A549 (cell line): ENCODE results near the gene MIB2. TPM values are rescaled to one million over a fixed set of nuclear protein-coding genes. Genes with fewer than 3 reads are reported as not detected.

ENCODE experiments used
- ATAC-seq, 2 experiments: fragments of 200-7000 bp in 1 of 2; fragments of >200 bp in 1 of 2; cut with Nextera tagmentation in 1 of 2; cut with Tn5 transposase in 1 of 2; 3 replicates each; pipeline versions ENCODE4 v1.8.0 to v1.9.1; 2018 to 2020; ENCODE audit warnings: mild to moderate bottlenecking in 1 of 2, moderate library complexity in 1 of 2
- CTCF ChIA-PET: fragments of 300-600 bp; sonication (Branson Sonifier 250); formaldehyde crosslinking; extraction: SDS; loops from one replicate; lab custom pipeline; 2021; ENCODE audit warnings: antibody characterized with exemption, inconsistent platforms; lab: Yijun Ruan, JAX
- POLR2A ChIA-PET: fragments of 350-600 bp; formaldehyde crosslinking; extraction: SDS; loops from one replicate; lab custom pipeline; 2021; ENCODE audit warnings: antibody characterized with exemption, inconsistent platforms; lab: Yijun Ruan, JAX
- DNase-seq, 2 experiments: peaks; one replicate each; pipeline versions ENCODE4 v3.0.0 to v3.0.0-alpha.2; 2011 to 2016; ENCODE audit warnings: low read depth in 1 of 2, low spot score in 1 of 2
- FAIRE-seq: peaks from 2 replicates; lab custom pipeline; 2011; peaks lifted over from hg19 to GRCh38; lab: Jason Lieb, UNC
- H3K27ac ChIP-seq, 2 experiments: fragments of >200 bp; sonication (Bioruptor Twin); formaldehyde crosslinking; 3 replicates each; pipeline ENCODE4 v1.5.1; 2016 to 2017
- H3K4me1 ChIP-seq: fragments of >200 bp; sonication (Bioruptor Twin); formaldehyde crosslinking; 3 replicates; pipeline ENCODE4 v1.6.1; 2016
- H3K4me2 ChIP-seq: fragments of >200 bp; sonication (Bioruptor Twin); formaldehyde crosslinking; 3 replicates; pipeline ENCODE4 v1.6.1; 2016
- H3K4me3 ChIP-seq: fragments of >200 bp; sonication (Bioruptor Twin); formaldehyde crosslinking; 3 replicates; pipeline ENCODE4 v1.5.1; 2016
- H3K9me3 ChIP-seq: fragments of >200 bp; sonication (Bioruptor Twin); formaldehyde crosslinking; 3 replicates; pipeline ENCODE4 v1.6.1; 2016
- BCL3 ChIP-seq: fragments of >200 bp; sonication (Bioruptor Twin); formaldehyde crosslinking; IDR thresholded peaks from 3 replicates; pipeline ENCODE4 v1.6.1; 2016
- BHLHE40 ChIP-seq: IDR thresholded peaks from 2 replicates; pipeline ENCODE4 v1.6.1; 2012; ENCODE audit warnings: low read depth, low read length, inconsistent platforms
- CBX8 ChIP-seq: fragments of 200-600 bp; sonication (generic); IDR thresholded peaks from 2 replicates; pipeline ENCODE4 v1.6.1; 2016
- CTCF ChIP-seq: fragments of >200 bp; sonication (Bioruptor Twin); formaldehyde crosslinking; IDR thresholded peaks from 3 replicates; pipeline ENCODE4 v1.5.1; 2016
- EHMT2 ChIP-seq: fragments of 200-600 bp; sonication (generic); IDR thresholded peaks from 2 replicates; pipeline ENCODE4 v1.6.1; 2016; ENCODE audit warnings: antibody characterized with exemption, low read depth, mild to moderate bottlenecking, moderate library complexity
- ELK1 ChIP-seq: fragments of 150-350 bp; IDR thresholded peaks from 2 replicates; pipeline ENCODE4 v1.6.1; 2014; ENCODE audit warnings: low read depth, mild to moderate bottlenecking, low read length
- EP300 ChIP-seq, 2 experiments: fragments of >200 bp; sonication (Bioruptor Twin); formaldehyde crosslinking; IDR thresholded peaks; 2 replicates in 1 of 2; 3 replicates in 1 of 2; pipeline ENCODE4 v1.6.1; 2016 to 2017
- FOSB ChIP-seq: fragments of 250-450 bp; sonication (Bioruptor Pico); IDR thresholded peaks from 2 replicates; pipeline ENCODE4 v1.5.0; 2020; ENCODE audit warnings: mild to moderate bottlenecking, moderate library complexity
- HES2 ChIP-seq: fragments of >200 bp; sonication (Bioruptor Twin); formaldehyde crosslinking; IDR thresholded peaks from 2 replicates; pipeline ENCODE4 v1.6.1; 2016
- HOXA7 ChIP-seq: fragments of 250-450 bp; sonication (Bioruptor Pico); IDR thresholded peaks from 2 replicates; pipeline ENCODE4 v1.5.0; 2020; ENCODE audit warnings: mild to moderate bottlenecking, moderate library complexity
- HOXB13 ChIP-seq: fragments of 250-450 bp; sonication (Bioruptor Pico); IDR thresholded peaks from 2 replicates; pipeline ENCODE4 v1.5.0; 2020; ENCODE audit warnings: low read depth, mild to moderate bottlenecking, moderate library complexity
- HOXB5 ChIP-seq: fragments of 250-450 bp; sonication (Bioruptor Pico); IDR thresholded peaks from 2 replicates; pipeline ENCODE4 v1.5.0; 2020; ENCODE audit warnings: mild to moderate bottlenecking, moderate library complexity
- JUN ChIP-seq, 2 experiments: fragments of >200 bp; sonication (Bioruptor Twin); formaldehyde crosslinking; IDR thresholded peaks; 2 replicates in 1 of 2; 3 replicates in 1 of 2; pipeline ENCODE4 v1.6.1; 2016 to 2017
- NFE2L2 ChIP-seq: fragments of 150-350 bp; conservative IDR thresholded peaks from 2 replicates; pipeline ENCODE4 v1.6.1; 2014; ENCODE audit warnings: low read length
- NR3C1 ChIP-seq: fragments of >200 bp; sonication (Bioruptor Twin); formaldehyde crosslinking; IDR thresholded peaks from 3 replicates; pipeline ENCODE4 v1.6.1; 2017
- POLR2AphosphoS2 ChIP-seq: conservative IDR thresholded peaks from 2 replicates; pipeline ENCODE4 v1.6.1; 2012; ENCODE audit warnings: low read length, improper control_type of control experiment, inconsistent platforms
- RAD21 ChIP-seq, 2 experiments: fragments of >200 bp in 1 of 2; sonication (Bioruptor Twin) in 1 of 2; formaldehyde crosslinking in 1 of 2; IDR thresholded peaks in 1 of 2; conservative IDR thresholded peaks in 1 of 2; 2 replicates in 1 of 2; 3 replicates in 1 of 2; pipeline ENCODE4 v1.6.1; 2012 to 2018; ENCODE audit warnings: inconsistent platforms in 1 of 2
- RARB ChIP-seq: fragments of 250-450 bp; sonication (Bioruptor Pico); IDR thresholded peaks from 2 replicates; pipeline ENCODE4 v1.8.0; 2021; ENCODE audit warnings: mild to moderate bottlenecking, moderate library complexity
- SREBF2 ChIP-seq: fragments of 450-650 bp; IDR thresholded peaks from 2 replicates; pipeline ENCODE4 v1.6.1; 2014; ENCODE audit warnings: mild to moderate bottlenecking, moderate library complexity
- TFCP2L1 ChIP-seq: fragments of 250-450 bp; sonication (Bioruptor Pico); IDR thresholded peaks from 2 replicates; pipeline ENCODE4 v1.5.0; 2021; ENCODE audit warnings: mild to moderate bottlenecking
- ZC3H11A ChIP-seq: fragments of 450-650 bp; IDR thresholded peaks from 2 replicates; pipeline ENCODE4 v1.6.1; 2014; ENCODE audit warnings: antibody characterized with exemption, mild to moderate bottlenecking
- ZFP36 ChIP-seq: fragments of 450-650 bp; IDR thresholded peaks from 2 replicates; pipeline ENCODE4 v1.6.1; 2014; ENCODE audit warnings: borderline replicate concordance; ENCODE audit not compliant: partially characterized antibody
- ZNF302 ChIP-seq: fragments of 250-450 bp; sonication (Bioruptor Pico); IDR thresholded peaks from 2 replicates; pipeline ENCODE4 v1.9.0; 2021; ENCODE audit warnings: inconsistent platforms, mild to moderate bottlenecking, moderate library complexity
- ZSCAN20 ChIP-seq: fragments of 250-450 bp; sonication (Bioruptor Pico); IDR thresholded peaks from 2 replicates; pipeline ENCODE4 v1.8.0; 2022; ENCODE audit warnings: mild to moderate bottlenecking, moderate library complexity
- WGBS: methylation state at CpG from one replicate; pipeline ENCODE4 v1.1.6; 2017; ENCODE audit errors: missing lambda C conversion rate; 5-methylcytosine and 5-hydroxymethylcytosine counted together
- polyA plus RNA-seq, 4 experiments: library from polyadenylated mRNA; depleted of rRNA in 3 of 4; stranded (reverse); fragments of >200 nt; fragmentation: RNase III in 1 of 4; extraction: RNeasy Plus Mini Kit Qiagen cat#74134 plus additional on column Dnase treatment in 1 of 4; gene quantifications; 2 replicates in 3 of 4; 3 replicates in 1 of 4; pipeline ENCODE4 v1.2.3, GENCODE V29; 2011 to 2017

Gene MIB2
- polyA plus RNA-seq, 2 of the 4 experiments (the other 2 are of a cell fraction): 5.1 to 20.0 TPM

GRCh38 chr1:1577367-1578011, 37.8 kb upstream of the MIB2 start:
- ChIA-PET CTCF (interaction anchor here (1.0 to 1.6 kb wide), 2 partner anchors 9 to 11 kb away, joined by 3 to 4 read pairs; no protein-coding TSS in a partner anchor), POLR2A (interaction anchor here (0.7 kb wide), 1 partner anchor 9 kb away, joined by 3 read pairs; no protein-coding TSS in a partner anchor)
- Histone ChIP-seq H3K4me3 (no peak overlapping the region), H3K4me1 (peaks cover 13% of the 10 kb centered on the region; the same call in 2 of the 3 replicates), H3K9me3 (no peaks in the 10 kb centered on the region), H3K27ac (no peak overlapping the region), H3K4me2 (no peak overlapping the region)
- ATAC-seq: no peak
- 55% methylated on average over 9 of the region's 10 CpGs for WGBS
- no peak for FAIRE-seq
- TF ChIP-seq JUN (IDR thresholded peaks at IDR 0.05): no peak
- no peak for TF ChIP-seq CTCF
- TF ChIP-seq RAD21 (conservative IDR thresholded peaks at IDR 0.05 in 1 of 2, IDR thresholded peaks at IDR 0.05 in 1 of 2): no peak
- TF ChIP-seq TFCP2L1 (CRISPR knock-in tag): no peak
- TF ChIP-seq ELK1: no peak
- no peak for TF ChIP-seq ZC3H11A
- TF ChIP-seq ZNF302 (CRISPR knock-in tag): no peak
- TF ChIP-seq EP300 (IDR thresholded peaks at IDR 0.05): no peak
- no peak for TF ChIP-seq ZFP36
- TF ChIP-seq CBX8: no peak
- no peak for TF ChIP-seq FOSB
- no peak for TF ChIP-seq EHMT2
- no peak for TF ChIP-seq HOXB13
- TF ChIP-seq BCL3: no peak
- no peak for TF ChIP-seq ZSCAN20 (CRISPR knock-in tag)
- TF ChIP-seq NFE2L2: no peak
- no peak for TF ChIP-seq NR3C1
- DNase-seq: no peak

- POLR2A ChIA-PET: no interaction called here
- CTCF ChIA-PET: interaction anchor here (1.0 to 1.6 kb wide), 3 partner anchors 8 to 19 kb away, joined by 3 to 5 read pairs (median 4); no protein-coding TSS in a partner anchor
Observed at GRCh38 chr1:1578371-1578940, 36.8 kb upstream of the MIB2 start.

More at GRCh38 chr1:1578371-1578940, 36.8 kb upstream of the MIB2 start:
- DNase-seq (no peak), FAIRE-seq (no peak), ATAC-seq (no peak)
- 75% methylated on average over 6 of the region's 13 CpGs for WGBS
- TF ChIP-seq HES2 (no peak), NFE2L2 (no peak), HOXB5 (CRISPR knock-in tag) (no peak), BHLHE40 (no peak), POLR2AphosphoS2 (no peak), HOXA7 (no peak), SREBF2 (no peak), ZSCAN20 (CRISPR knock-in tag) (no peak), RARB (CRISPR knock-in tag) (no peak), ZFP36 (no peak), RAD21 (conservative IDR thresholded peaks at IDR 0.05 in 1 of 2, IDR thresholded peaks at IDR 0.05 in 1 of 2) (no peak)
- H3K27ac ChIP-seq: no peak overlapping the region
- H3K4me1 ChIP-seq: peaks cover 6% of the 10 kb centered on the region; the same call in 2 of the 3 replicates
- no peak overlapping the region for H3K4me2 ChIP-seq
- no peak overlapping the region for H3K4me3 ChIP-seq
- H3K9me3 ChIP-seq: no peaks in the 10 kb centered on the region
